NCI-H1092 (cell line): Measurements from ENCODE around the gene SORCS1.

ENCODE experiments used
- DNase-seq: peaks from one replicate; lab custom pipeline; 2025; lab: John Stamatoyannopoulos, UW

SORCS1 gene

DNA sequence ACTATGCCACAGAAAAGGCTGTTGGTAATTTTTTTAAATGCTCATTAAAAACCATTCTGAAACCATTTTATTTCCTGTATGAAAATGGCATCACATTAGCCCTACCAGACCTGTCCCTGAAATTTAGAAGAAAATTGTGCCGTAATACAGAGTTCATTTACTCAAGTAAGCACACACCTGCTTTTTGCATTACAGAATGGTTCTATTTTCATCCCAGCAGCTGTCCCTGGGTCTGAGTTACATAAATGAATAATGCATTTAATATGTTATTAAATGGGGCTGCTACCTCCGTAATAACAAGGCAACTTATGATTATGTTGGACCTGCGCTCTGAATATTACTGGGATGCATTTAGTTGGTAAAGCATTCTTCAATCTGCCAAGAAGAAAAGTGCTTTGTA lies 508.9 kb downstream of the SORCS1 start:
- DNase-seq: no peak

DNA sequence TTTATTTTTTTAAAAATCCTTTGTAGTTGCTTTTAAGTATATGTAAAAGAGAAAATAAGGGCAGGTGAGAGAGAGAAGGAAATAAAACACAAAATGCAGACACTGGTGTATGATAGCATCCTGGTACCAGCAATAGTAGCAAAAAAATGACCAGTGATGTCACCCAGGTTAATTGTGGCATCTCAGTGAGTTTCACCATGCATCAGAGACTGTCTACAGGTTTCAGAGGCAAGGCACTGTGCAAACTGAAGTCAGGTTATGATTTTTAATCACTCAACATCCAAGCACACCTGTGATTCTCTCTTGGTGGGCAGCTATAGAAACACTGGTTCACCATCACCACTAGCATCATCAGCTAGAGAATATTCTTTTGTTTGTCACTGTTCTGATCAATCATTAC lies 509.3 kb downstream of the SORCS1 start:
- no peak for DNase-seq

DNA sequence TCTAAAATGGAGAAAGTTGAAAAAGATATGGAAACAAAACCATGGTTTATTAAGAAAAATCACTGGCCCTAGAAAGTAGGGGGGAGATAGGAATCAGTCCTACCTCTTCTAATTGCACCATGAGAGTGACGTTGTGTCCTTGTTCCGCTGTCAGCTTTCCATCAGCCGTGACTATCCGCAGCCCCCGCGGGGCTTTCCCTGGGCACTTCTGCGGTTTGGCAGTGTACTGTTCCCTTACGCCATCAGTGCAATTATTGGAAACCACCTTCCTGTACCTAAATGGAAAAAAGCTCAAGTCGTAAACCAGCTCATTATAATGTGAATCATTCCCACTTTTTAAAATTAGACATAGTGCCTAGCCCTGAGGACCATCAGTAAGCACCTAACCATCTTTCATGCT lies 512.2 kb downstream of the SORCS1 start:
- DNase-seq: no peak

DNA sequence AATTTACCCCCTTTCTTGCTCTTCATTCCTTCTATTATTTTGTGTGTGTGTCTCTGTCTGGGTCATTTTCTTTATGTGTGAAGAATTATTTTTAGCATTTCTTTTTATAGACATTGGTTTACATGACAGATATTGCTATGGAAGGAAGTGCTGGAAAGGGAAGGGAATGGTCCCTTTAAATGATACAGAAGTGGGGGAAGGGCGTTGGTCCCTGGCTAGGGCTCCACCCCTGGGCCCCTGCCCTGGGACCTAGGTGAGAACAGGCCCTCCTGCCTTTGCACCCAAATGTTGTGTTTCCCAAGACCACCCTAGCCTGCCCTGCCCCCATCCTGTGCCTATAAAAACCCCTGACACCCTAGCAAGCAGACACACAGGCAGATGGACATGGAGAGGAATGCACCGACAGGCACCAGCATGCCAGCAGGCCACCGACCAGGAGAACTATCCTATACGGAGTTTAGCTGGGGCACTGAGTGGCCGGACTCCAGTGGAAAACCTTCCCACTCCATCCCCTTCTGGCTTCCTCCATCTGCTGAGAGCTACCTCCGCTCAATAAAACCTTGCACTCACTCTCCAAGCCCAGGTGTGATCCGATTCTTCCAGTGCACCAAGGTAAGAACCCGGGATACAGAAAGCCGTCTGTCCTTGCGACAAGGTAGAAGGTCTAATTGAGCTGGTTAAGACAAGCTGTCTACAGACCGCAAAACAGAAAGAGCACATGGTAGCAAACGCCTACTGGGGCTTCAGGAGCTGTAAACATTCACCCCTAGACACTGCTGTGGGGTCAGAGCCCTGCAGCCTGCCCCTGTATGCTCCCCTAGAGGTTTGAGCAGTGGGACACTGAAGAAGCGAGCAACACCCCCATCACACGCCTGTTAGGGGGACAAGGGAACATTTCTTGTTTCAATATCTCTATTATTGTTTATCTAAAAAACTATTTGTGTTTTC lies 515.7 kb downstream of the SORCS1 start:
- DNase-seq: no peak

DNA sequence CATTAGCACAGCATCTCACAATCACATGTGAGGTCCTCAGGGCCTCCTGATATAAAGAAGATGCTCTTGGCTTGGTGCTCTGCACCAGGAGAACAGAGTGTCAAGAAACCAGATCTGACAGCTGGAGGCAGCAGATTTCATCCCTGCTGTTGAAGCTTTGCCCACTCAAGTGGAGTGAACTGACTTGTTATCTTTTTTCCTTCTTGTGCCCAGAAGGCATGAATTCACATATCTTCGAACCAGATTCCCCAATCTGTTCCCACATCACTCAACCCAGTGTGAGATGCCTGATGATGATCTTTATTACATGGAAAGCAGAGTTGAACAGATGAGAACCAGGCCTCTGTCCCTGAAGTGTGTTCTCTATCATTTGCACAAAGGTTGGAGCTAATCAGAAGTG lies 521.0 kb downstream of the SORCS1 start:
- DNase-seq: no peak

DNA sequence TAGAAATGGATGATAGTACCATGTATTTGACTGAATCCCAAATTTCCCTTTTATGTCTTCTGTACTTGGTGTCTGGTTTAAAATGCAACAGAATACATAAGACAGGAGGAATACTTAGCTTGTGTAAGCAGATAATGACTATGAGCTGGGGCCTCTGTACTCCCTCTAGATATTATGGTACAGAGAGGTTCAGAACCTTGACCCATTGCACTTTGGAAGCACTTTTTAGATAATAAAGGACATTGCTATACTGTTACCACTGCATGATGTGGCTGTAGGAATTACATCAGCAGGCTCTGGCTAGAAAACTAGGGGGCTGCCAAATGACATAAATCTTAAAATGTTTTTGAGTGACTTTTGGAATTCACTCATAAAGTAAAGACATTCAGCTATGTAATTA lies 526.6 kb downstream of the SORCS1 start:
- DNase-seq: no peak

DNA sequence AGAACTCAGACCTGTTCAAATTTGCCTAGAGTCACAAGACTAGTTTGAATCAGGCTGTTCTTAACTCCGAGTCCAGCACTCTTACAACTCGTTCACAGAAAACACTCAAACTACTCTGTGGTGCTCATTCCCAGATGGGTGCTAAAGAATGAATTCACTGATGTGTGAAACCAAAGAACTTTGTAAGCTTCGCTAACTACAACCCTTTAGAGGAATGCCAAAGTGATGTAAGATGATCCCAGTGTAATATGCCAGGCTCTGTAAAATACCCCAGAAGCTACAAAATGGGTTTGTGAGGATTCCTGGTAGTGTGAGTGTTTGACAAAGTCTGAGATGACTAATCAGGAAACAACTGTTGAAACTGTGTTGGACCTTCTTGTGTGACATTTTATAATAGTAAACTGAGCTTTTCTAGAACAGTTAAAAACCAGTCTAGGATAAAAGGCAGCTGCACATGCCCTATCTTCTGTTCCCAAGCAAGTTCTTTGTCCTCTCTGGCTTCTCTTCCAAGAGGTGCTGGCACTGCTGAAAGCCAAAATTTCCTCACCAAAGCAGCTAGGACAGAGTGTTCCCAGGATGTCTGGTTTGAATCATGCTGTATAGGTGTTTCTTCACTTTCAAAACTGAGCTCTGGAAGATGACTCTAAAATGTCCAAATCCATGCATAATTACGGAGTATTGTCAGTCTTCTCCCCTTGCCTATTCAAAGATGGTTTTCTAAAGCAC lies 527.6 kb downstream of the SORCS1 start:
- DNase-seq: no peak

DNA sequence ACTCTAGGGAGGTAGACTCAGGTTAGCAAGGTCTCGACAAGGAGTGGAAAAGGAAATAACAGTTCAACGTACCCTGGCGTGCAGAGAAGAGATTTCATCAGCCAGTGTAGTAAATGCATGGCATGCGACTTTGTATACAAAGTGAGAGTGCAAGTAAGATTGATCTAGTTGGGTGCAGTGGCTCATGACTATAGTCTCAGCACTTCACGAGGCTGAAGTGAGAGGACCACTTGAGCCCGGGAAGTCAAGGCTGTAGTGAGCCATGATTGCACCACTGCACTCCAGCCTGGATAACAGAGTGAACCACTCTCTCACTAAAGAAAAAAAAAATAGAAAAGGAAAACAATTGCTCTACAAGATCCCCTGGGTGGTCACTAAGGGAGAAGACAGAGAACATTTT lies 528.6 kb downstream of the SORCS1 start:
- DNase-seq: no peak

DNA sequence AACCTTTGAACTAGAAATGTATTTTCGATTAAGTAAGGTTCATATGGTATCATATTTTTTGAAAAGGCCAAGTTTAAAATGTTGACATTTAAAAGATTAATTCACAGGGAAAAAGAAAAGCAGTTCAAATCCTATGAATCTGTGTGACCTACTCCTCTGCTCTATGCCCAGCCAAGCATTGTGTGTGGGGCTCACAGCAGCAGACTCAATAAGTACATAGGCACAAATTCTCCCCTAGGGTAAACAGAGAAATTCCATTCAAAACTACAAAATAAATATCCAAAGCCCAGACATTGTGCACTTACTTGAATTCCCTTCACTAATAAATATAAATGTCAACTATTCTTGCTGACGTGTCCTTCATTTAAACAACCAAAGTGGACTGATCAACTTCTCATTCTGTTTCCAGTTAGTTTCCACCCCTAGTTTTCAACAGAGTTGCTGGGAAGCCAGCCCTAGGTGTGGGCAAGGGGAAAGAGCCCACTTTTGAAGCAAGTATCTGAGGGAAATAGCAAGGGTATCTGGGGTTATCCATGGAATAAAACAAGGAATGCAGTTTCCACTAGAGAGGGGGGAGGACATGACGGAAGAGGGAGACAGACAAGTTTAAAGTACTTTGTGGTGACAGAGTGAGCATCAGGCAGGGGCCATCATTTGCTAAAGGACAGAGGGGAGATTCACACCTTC lies 533.3 kb downstream of the SORCS1 start:
- no peak for DNase-seq

DNA sequence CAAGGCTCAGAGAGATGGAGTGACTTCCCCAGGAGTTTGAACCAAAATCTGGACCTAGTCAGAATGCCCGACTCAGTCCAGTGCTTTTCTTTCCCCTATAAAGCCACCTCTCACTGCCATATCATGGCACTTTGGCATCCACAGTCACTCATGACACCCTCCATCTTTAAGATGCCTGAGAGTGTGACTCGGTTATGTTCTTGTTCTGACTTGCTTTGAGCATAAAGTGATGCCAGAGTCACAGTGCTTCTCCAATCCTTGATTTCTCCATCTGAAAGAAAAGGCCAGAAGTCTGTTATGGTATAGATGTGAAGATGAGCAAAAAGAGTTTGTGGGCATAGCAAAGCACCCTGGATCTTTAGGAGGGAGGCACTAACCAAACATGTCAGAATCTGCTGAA lies 538.1 kb downstream of the SORCS1 start:
- DNase-seq: no peak

DNA sequence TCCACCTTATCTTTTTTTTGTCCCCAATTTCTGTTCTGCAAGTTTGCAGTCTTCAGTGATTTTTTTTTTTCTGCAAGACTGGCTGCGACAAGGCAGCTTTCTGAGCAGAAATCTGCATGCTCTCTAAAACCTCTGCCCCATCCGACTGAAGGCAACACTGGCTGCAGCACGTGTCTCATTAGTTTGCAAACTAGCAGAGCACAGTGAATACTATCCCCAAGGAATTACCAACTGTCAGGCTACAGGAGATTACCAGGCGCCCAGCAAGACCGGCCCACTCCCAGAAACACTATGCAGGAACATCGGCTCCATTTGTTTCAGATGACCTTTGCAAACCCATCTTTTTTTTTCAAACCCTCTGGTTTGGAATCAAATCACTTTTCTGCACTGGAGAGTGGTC lies 538.8 kb downstream of the SORCS1 start:
- DNase-seq: no peak

DNA sequence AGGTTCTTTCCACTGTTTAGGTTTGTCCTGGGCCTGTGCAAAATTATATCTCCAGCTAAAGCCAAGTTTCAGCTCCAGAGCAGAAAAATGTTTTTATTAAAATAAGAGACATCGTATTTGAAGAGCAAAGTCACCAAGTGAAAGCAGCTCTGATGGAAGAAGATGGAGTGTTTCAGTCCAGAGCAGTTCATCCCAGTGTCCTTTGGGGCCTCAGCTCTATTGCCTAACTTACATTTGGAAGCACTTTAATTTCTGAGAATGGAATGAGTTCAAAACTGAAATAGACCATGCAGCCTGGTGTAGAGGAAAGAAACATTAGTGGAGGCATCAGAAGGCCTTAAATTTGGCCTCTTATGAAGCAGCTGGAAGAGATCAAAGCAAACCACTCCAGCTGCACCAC lies 545.2 kb downstream of the SORCS1 start:
- no peak for DNase-seq

DNA sequence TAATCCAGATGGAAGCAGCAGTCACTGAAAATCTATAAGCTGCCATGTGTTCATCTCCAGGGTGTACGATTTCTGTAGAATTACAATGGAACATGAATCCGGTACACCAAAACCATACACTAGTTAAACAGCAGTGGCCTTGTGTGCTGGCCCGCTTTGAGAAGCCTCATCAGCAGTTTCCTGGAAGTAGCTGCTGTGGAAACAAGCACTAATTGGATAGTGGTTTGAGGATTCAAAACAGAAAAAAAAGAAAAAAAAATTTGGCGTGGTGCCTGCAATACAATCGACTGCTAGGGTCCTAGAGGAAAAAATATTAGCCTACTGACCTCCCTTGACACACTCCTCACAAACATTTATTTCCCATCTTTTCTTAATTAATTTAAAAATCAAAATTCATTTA lies 545.9 kb downstream of the SORCS1 start:
- no peak for DNase-seq

DNA sequence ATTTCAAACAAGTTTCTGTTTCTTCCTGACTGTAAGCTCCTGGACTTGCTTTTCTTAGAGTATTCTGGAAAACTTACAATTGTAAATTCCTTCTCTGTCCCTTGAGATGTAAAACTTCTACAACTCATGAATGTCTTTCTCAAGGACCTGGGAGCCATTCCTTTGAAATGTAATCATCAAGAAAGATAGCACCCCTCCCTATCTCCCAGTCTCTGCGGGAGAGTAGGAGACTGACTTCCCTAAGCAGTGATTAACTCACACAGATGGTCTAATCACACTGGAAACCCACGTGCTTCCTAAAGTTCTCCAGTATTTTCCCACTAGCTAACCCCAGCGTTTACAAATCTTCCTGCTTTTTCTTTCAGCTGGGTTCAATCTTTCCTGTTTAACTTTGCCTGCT lies 549.4 kb downstream of the SORCS1 start:
- no peak for DNase-seq

DNA sequence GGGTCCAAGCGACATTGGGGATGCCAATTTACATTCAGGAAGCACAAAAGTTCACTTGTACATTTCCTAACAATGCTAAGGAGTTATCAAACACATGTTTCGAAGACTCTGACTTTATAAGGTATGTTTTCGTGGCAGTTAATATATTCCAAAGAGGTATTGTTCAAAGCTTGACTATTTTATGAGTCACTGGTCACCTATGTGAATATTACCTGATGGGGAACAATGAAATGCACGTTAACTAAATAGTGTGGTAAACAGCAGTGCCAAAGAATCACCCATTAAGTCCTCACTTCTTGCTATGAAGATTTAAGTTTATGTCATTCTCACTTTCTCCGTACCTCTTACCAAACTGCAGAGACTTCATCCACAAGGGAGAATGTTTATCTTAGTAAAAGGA lies 550.2 kb downstream of the SORCS1 start:
- DNase-seq: no peak

DNA sequence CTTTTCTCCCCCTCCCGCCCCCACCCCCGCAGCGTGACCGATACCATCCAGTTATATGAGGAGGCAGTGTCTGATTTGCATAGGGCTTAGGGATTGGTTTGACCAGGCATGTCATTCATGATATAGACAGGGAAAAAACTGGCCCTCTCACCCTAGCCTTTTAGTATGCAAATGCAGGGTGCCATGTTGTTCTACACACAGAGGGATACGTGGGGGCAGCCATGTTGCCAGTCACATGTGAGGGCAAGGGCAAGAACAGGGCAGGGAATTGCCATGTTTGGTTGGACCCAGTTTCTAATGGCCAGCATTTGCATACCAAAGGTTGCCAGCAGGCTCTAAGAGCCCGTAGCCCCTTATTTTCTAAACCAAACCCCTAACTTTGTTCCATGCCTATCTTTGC lies 552.1 kb downstream of the SORCS1 start:
- no peak for DNase-seq

DNA sequence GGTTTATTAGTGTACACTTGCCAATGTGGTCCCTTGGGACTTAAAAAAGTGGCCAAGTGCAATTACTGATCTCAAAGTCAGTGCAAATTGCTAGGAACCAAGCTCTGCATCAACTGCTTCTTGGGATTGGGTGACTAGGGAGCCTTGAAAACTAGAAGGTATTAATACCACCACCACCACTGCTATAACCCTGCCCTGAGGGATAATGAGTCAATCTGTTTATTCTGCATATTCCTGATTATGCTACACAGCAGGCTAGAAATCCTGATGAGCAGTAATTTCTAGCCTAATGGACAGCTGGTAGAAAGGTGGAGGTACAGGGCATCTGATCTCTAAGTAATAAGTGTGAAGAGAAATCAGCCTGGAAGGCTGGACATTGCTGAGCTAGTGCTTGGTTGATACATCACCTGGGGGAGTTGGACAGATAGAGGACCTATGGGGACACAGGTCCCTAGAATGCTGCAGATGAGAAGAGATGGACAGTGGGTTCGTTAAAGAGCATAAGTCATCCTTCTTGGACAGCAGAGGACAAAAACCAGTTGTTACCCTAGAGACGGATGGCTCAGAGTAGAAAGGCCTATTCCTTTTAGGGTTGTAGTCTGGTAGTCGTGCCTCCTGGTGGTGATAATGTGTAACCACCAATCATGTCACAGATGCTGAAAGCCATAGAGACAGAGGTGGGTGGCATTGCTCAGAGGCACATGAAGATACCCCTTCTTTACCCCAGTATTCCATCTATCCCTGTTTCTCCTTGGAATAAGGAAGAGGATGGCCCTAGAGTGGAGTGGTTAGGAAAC lies 554.8 kb downstream of the SORCS1 start:
- DNase-seq: no peak

DNA sequence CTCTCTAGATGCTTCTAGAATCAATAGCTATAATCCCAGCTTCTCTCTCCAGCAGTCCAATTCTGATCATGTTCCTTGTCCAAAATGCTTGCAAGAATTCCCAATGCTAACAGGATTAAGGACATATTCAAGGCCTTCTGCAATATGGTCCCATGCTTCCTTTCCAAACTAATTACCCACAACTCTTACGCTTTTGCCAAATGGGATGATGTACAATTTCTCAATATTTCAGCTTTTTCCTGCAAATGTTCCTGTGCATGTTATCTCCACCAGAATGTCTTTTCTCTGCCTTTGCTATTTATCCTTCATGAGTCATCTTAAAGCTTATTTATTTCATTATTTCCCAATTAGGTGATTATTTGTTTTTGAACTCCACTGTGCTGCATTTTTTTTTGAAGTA lies 556.4 kb downstream of the SORCS1 start:
- no peak for DNase-seq

DNA sequence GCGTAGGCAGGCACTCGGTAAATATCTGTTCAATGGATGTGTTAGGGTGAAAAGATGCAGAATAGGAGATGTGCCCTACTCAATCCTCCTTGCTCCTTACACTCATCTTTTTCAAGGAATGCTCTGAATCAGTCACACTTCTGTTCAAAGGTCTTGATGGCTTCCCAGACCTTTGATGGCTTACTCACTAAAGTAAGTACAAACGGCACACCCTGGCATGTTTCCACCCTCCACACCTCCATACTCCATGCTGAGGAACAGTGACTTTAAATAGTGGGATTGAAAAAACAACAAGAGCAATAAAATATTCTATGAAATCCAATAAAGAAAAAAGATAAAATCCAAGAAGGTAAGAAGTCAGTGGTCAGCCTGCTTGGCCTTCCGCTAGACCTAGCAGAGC lies 569.2 kb downstream of the SORCS1 start:
- DNase-seq: no peak

DNA sequence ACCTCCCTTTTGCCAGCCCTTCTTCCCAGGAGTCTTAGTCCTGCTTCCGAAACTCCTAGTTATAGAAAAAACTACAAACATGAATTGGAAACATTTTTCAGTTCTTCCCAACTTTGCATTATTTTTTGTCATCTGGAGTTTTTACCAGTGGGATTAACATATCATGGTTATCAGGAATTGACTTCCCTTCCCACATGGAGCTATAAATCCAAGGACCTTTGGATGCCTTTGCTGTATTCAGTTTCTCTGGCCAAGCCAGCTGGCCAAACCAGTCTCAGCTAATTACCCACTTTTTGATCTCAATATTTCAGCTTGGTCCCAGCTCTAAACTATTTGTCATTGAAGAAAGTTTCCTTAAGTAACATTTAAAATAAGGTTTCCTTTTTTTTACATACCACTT lies 570.6 kb downstream of the SORCS1 start:
- DNase-seq: no peak

DNA sequence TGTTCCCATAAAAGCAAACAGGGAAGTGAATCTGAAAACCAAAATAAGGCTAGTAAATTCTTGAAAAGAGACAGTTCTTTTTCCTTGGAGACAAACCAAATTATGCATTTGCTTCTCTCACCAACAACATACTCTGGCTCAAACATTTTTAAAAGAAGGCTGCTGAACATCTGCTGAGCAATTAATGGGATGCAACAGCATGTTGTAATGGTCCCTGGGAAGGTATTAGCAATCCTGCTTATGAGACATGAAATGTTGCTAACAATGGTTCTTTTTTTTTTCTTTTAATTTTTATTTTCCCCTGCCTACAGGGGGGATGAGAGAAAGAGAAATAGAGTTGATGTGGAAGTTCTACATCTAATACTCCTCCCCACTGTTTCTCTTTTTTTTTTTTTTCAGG lies 572.1 kb downstream of the SORCS1 start:
- DNase-seq: no peak

DNA sequence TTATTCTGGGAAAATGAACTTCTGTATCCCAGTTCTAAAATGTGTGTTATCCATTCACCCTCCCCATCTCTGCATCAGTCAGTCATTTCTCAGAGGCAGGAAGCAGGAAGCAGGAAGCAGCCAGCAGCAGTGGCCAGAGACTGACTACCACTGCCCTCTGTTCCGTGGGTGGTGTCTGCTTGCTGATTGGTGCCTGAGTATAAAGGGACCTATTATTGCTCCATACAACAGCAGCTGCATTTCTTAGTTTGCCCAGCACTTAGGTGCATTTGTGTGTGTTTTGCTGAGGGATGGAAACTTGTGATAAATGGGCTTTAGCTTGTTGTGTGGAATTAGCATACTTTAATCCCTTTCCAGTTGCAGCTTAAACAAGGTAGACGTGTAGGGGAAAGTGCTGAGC lies 582.2 kb downstream of the SORCS1 start:
- DNase-seq: no peak
